ENCODE measurements around the gene FST. TPM values are rescaled to one million over a fixed set of nuclear protein-coding genes. Genes with fewer than 3 reads are reported as not detected.

The FST gene
- polyA plus RNA-seq, 1 of the 3 experiments (the other 2 are of a cell fraction) = 157 TPM

DNA sequence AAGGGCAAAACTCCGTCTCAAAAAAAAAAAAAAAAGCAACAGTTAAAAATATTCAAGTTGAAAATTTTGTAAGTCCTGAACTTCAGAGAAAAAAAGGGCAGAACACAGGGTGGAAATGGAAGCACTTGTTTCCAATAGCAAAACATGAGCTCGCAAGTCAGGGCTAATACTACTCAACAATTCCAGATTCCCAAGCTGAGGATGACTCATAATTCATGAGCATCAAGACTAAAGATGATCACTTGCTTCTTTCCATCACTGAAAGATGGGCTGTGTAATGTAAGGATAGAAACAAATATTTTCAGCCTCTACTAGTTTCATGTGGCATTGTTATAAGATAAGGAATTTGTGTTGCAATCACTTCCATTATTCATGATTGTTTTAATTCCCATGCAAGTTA is 33.5 kb upstream of the FST start (continued):
- no peak for TF ChIP-seq GATA2 (CRISPR knock-in tag; IDR thresholded peaks at IDR 0.05)
- no peak for TF ChIP-seq USF1 (IDR thresholded peaks at IDR 0.05; ENCODE audit: borderline replicate concordance, low read depth)
- no peak; the same call in 1 of the 2 replicates for TF ChIP-seq YY1 (IDR thresholded peaks at IDR 0.05; ENCODE audit: low read depth)
- TF ChIP-seq RCOR1 (IDR thresholded peaks at IDR 0.05; ENCODE audit: low read length) = no peak
- no peak; the same call in 1 of the 2 replicates for TF ChIP-seq POLR2AphosphoS5 (IDR thresholded peaks at IDR 0.05; ENCODE audit: low read depth, low read length)
- no peak; a peak in 1 of 4 replicates for TF ChIP-seq EP300 (IDR thresholded peaks at IDR 0.05; ENCODE audit: borderline replicate concordance in 1 of 2, low read depth in 1 of 2, low read length in 1 of 2)
- TF ChIP-seq SMC3 (IDR thresholded peaks at IDR 0.05; ENCODE audit: low read depth, low read length) = no peak
- TF ChIP-seq TEAD4 (IDR thresholded peaks at IDR 0.05; ENCODE audit: borderline replicate concordance, insufficient read depth) = no peak
- TF ChIP-seq CHD2 (IDR thresholded peaks at IDR 0.05; ENCODE audit: low read length, partially characterized antibody) = no peak
- TF ChIP-seq CTCF (IDR thresholded peaks at IDR 0.05) = no peak
- TF ChIP-seq SIN3A (IDR thresholded peaks at IDR 0.05; ENCODE audit: borderline replicate concordance, low read depth, low read length) = no peak
- TF ChIP-seq NFIC (IDR thresholded peaks at IDR 0.05; ENCODE audit: borderline replicate concordance) = no peak
- TF ChIP-seq NRF1 (IDR thresholded peaks at IDR 0.05; ENCODE audit: low read depth, low read length) = no peak
- TF ChIP-seq RFX5 (IDR thresholded peaks at IDR 0.05; ENCODE audit: low read length) = no peak
- no peak for TF ChIP-seq MXI1 (IDR thresholded peaks at IDR 0.05; ENCODE audit: low read depth, low read length)
- TF ChIP-seq PBX3 (IDR thresholded peaks at IDR 0.05) = peak; percentile 86
- TF ChIP-seq, protein P1, sequence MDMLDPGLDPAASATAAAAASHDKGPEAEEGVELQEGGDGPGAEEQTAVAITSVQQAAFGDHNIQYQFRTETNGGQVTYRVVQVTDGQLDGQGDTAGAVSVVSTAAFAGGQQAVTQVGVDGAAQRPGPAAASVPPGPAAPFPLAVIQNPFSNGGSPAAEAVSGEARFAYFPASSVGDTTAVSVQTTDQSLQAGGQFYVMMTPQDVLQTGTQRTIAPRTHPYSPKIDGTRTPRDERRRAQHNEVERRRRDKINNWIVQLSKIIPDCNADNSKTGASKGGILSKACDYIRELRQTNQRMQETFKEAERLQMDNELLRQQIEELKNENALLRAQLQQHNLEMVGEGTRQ (IDR thresholded peaks at IDR 0.05; ENCODE audit: borderline replicate concordance, low read depth, low read length) = no peak
- no peak for TF ChIP-seq TAF1 (IDR thresholded peaks at IDR 0.05; ENCODE audit: borderline replicate concordance, low read depth, low read length)
- TF ChIP-seq RAD21 (IDR thresholded peaks at IDR 0.05; ENCODE audit: low read length) = no peak
- no peak for TF ChIP-seq MEF2A (IDR thresholded peaks at IDR 0.05; ENCODE audit: borderline replicate concordance, low read depth)
